Right atrium auricular region (tissue), 2 donors: Measurements from ENCODE around the gene EIF4E3. TPM values are rescaled to one million over a fixed set of nuclear protein-coding genes. Genes with fewer than 3 reads are reported as not detected.

Experiments
- DNase-seq: peaks from one replicate; pipeline ENCODE4 v3.0.0-alpha.2; 2019; ENCODE audit warnings: low spot score
- H3K27ac ChIP-seq, 2 donors: fragments of 200-600 bp; sonication (generic); 1 replicate in 1 of 2; 2 replicates in 1 of 2; pipeline ENCODE4 v1.5.1; 2016 to 2019
- H3K27me3 ChIP-seq, 2 donors: fragments of 200-600 bp; sonication (generic); one replicate each; pipeline versions ENCODE4 v1.5.1 to v1.6.0; 2017 to 2019
- H3K36me3 ChIP-seq: fragments of 200-600 bp; sonication (generic); one replicate; pipeline ENCODE4 v1.5.1; 2016
- H3K4me1 ChIP-seq, 2 donors: fragments of 200-600 bp; sonication (generic); one replicate each; pipeline versions ENCODE4 v1.5.1 to v1.6.0; 2017 to 2019
- H3K4me3 ChIP-seq, 2 donors: fragments of 200-600 bp; sonication (generic); 1 replicate in 1 of 2; 2 replicates in 1 of 2; pipeline ENCODE4 v1.5.1; 2017 to 2019; ENCODE audit warnings: mild to moderate bottlenecking in 1 of 2, moderate library complexity in 1 of 2
- H3K9me3 ChIP-seq, 2 donors: fragments of 200-600 bp; sonication (generic); one replicate each; pipeline ENCODE4 v1.5.1; 2019
- total RNA-seq, 2 donors: library from RNA; depleted of rRNA; stranded (reverse); fragments of >200 nt; gene quantifications; one replicate each; pipeline ENCODE4 v1.1.0, GENCODE V29; 2016
- TF ChIP-seq, protein P1 (sequence below), 2 donors: fragments of 200-600 bp; sonication (generic); IDR thresholded peaks; one replicate each; pipeline ENCODE4 v1.5.1; 2019; ENCODE audit warnings: antibody characterized with exemption in 2 of 2

EIF4E3 gene
- total RNA-seq, 2 donors from 2014 or later, result 18.2 to 23.3 TPM

DNA sequence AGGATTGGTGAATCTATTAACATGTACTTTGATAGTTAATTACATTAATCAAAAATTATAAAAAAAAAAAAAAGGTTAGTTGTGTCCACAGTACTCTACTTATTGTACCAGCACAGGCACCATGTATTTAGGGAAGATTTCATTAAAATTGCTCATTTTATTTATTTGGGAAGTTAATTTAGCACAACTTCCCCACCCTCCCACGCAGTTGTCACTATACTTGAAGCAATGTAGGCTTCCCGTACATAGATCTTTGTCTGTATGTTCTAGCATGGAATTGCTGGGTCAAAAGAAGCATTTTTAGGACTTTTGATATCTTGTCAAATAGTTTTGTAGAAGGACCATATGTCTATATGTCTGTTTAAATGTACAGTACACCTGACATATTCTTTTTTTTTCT, 32.9 kb upstream of the EIF4E3 start:
- H3K27me3 ChIP-seq, result no peaks in the 10 kb centered on the region

DNA sequence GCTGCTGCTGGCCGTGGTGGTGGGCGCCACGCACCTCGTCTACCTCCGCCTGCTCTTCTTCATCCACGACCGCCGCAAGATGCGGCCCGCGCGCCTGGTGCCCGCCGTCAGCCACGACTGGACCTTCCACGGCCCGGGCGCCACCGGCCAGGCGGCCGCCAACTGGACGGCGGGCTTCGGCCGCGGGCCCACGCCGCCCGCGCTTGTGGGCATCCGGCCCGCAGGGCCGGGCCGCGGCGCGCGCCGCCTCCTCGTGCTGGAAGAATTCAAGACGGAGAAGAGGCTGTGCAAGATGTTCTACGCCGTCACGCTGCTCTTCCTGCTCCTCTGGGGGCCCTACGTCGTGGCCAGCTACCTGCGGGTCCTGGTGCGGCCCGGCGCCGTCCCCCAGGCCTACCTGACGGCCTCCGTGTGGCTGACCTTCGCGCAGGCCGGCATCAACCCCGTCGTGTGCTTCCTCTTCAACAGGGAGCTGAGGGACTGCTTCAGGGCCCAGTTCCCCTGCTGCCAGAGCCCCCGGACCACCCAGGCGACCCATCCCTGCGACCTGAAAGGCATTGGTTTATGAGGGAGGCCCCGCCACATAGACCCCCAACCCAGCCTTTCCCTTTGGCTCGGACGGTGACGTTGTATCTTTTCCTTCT, 29.5 kb upstream of the EIF4E3 start:
- TF ChIP-seq, protein P1, sequence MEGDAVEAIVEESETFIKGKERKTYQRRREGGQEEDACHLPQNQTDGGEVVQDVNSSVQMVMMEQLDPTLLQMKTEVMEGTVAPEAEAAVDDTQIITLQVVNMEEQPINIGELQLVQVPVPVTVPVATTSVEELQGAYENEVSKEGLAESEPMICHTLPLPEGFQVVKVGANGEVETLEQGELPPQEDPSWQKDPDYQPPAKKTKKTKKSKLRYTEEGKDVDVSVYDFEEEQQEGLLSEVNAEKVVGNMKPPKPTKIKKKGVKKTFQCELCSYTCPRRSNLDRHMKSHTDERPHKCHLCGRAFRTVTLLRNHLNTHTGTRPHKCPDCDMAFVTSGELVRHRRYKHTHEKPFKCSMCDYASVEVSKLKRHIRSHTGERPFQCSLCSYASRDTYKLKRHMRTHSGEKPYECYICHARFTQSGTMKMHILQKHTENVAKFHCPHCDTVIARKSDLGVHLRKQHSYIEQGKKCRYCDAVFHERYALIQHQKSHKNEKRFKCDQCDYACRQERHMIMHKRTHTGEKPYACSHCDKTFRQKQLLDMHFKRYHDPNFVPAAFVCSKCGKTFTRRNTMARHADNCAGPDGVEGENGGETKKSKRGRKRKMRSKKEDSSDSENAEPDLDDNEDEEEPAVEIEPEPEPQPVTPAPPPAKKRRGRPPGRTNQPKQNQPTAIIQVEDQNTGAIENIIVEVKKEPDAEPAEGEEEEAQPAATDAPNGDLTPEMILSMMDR (IDR thresholded peaks at IDR 0.05), result no peak
- peaks cover 0 to 4% of the 10 kb centered on the region in 2 donors for H3K4me1 ChIP-seq
- no peaks in the 10 kb centered on the region for H3K27me3 ChIP-seq
- no peak for DNase-seq
- H3K9me3 ChIP-seq, result no peaks in the 10 kb centered on the region
- peak overlapping the region in 1 of 2 donors; percentile 52 for H3K4me3 ChIP-seq
- no peaks in the 10 kb centered on the region for H3K36me3 ChIP-seq
- no peak overlapping the region for H3K27ac ChIP-seq

More for the DNA sequence above, 32.9 kb upstream of the EIF4E3 start:
- Histone ChIP-seq H3K4me3 (no peak overlapping the region), H3K4me1 (peaks cover 0 to 2% of the 10 kb centered on the region in 2 donors), H3K27ac (no peak overlapping the region), H3K9me3 (no peaks in the 10 kb centered on the region), H3K36me3 (no peaks in the 10 kb centered on the region)
- TF ChIP-seq, protein P1 (IDR thresholded peaks at IDR 0.05), result no peak
- DNase-seq, result no peak

DNA sequence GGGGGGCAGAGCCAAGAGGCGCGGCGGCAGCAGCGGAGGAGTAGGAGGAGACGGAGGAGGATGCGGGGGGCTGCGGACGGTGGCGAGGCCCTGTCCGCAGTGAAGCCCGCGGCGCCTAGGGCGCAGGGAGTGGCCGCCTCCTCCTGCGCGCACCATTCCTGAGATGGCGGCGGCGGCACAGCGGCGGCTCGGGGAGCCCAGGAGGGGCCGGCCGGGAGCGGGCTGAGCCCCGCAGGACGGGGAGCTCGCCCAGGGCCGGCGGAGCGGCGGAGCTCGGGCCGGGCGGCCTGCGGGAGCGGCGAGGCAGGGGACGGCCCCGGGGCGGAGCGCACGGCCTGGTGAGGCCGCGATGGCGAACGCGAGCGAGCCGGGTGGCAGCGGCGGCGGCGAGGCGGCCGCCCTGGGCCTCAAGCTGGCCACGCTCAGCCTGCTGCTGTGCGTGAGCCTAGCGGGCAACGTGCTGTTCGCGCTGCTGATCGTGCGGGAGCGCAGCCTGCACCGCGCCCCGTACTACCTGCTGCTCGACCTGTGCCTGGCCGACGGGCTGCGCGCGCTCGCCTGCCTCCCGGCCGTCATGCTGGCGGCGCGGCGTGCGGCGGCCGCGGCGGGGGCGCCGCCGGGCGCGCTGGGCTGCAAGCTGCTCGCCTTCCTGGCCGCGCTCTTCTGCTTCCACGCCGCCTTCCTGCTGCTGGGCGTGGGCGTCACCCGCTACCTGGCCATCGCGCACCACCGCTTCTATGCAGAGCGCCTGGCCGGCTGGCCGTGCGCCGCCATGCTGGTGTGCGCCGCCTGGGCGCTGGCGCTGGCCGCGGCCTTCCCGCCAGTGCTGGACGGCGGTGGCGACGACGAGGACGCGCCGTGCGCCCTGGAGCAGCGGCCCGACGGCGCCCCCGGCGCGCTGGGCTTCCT, 28.8 kb upstream of the EIF4E3 start, which contains the start of gene GPR27:
Gene GPR27, plus strand, starts transcription at position 155 of the 909 bp plus-strand sequence. Its CDS starts 195 bp downstream, at position 350.
- no peaks in the 10 kb centered on the region for H3K27me3 ChIP-seq
- H3K4me1 ChIP-seq, result peaks cover 0 to 4% of the 10 kb centered on the region in 2 donors
- TF ChIP-seq, protein P1 (IDR thresholded peaks at IDR 0.05), result no peak
- no peaks in the 10 kb centered on the region for H3K9me3 ChIP-seq
- peak within 1 kb of the TSS; percentile 41 to 52 for H3K4me3 ChIP-seq
- no peaks in the 10 kb centered on the region for H3K36me3 ChIP-seq
- H3K27ac ChIP-seq, result no peak within 1 kb of the TSS
- DNase-seq, result no peak

DNA sequence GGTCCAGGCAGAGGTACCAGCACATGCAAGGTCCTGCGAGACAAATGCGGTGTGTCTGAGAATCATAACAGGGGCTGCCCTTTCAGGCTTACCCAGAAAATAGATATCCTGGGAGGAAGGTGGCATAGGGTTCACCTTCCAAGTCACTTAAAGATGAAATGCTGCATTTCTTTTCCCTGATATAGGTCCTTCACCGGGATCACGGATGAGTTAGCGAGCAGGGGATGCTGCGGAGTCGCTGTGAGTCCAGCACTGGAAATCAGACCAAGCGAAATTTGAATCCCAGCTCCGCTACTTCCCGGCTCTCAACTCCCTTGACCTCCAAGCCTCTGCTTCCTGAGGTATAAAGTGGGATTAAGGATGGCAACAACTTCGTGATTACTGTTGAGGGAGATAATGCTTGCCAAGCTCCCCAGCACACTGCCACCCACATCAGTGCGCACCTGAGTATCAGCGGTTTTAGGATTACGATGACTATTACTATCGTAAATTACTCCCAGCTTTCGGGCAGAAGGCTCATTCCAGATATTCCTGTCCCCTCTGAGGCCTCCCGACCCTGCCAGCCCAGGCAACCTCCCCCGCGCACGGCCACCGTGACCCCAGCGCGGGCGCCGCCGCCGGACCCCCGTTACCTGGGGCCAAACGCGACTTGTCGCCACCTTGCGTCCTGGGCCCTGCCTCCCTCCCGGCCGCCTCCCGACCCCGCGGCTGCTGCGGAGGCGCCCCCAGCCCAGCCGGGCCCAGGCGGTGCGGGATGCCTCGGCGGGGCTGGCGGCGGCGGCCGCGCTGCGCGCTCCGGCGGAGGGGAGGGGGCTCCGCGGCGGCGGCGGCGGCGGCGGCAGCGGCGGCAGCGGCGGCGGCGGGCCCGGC, 27.9 kb upstream of the EIF4E3 start:
- H3K27ac ChIP-seq, result no peak overlapping the region
- H3K4me3 ChIP-seq, result peak overlapping the region; percentile 41 to 52
- H3K9me3 ChIP-seq, result no peaks in the 10 kb centered on the region
- TF ChIP-seq, protein P1 (IDR thresholded peaks at IDR 0.05), result no peak
- H3K4me1 ChIP-seq, result peaks cover 0 to 4% of the 10 kb centered on the region in 2 donors
- no peaks in the 10 kb centered on the region for H3K27me3 ChIP-seq
- H3K36me3 ChIP-seq, result no peaks in the 10 kb centered on the region
- no peak for DNase-seq

DNA sequence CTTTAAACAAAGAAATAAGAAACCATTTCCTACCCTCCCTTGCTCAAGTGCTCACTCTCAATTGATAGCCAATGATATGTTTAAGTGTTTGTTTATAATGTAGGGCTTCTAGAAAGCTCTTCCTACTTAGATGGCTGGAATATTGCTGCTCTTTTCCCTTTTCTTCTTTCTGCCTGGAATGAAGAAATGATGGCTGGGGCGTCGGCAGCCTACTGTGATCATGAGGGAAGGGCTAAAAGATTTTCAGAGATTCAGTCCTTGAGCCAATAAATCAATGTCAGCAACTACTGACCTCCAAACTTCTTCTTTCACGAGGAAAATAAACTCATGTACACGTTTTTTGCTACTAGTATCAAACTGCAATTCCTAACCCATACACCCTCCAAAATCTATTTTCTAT, 26.4 kb upstream of the EIF4E3 start:
- Histone ChIP-seq H3K4me3 (no peak overlapping the region), H3K36me3 (no peaks in the 10 kb centered on the region), H3K27ac (no peak overlapping the region), H3K9me3 (no peaks in the 10 kb centered on the region), H3K27me3 (no peaks in the 10 kb centered on the region), H3K4me1 (peaks cover 0 to 4% of the 10 kb centered on the region in 2 donors)
- DNase-seq, result no peak
- TF ChIP-seq, protein P1 (IDR thresholded peaks at IDR 0.05), result no peak
